Spleen (tissue), 7 donors: ENCODE data around the gene TCEA2.

Experiments
- CTCF ChIP-seq, 11 experiments: fragments of 200-600 bp in 7 of 11; fragments of 450-650 bp in 4 of 11; sonication (generic) in 4 of 11; IDR thresholded peaks in 8 of 11; conservative IDR thresholded peaks in 3 of 11; 1 replicate in 7 of 11; 2 replicates in 4 of 11; pipeline versions ENCODE4 v1.4.0 to v1.8.0; 2016 to 2021; ENCODE audit warnings: antibody characterized with exemption in 11 of 11, inconsistent platforms in 4 of 11, mild to moderate bottlenecking in 1 of 11
- POLR2A ChIP-seq, 3 donors: fragments of 450-650 bp; IDR thresholded peaks; one replicate each; pipeline ENCODE4 v1.5.1; 2017; ENCODE audit warnings: antibody characterized with exemption in 3 of 3, mild to moderate bottlenecking in 1 of 3
- donor health status: DM: no; HTN: no; CAD: no; lungs with moderate emphysema.
- donor health status: DM: no; HTN: no; CAD: no.
- donor health status: DM: no; HTN: no; CAD: no.

GRCh38 chr20:64032706-64033624, 30.0 kb upstream of the TCEA2 start:
- no peak for TF ChIP-seq CTCF (IDR thresholded peaks at IDR 0.05 in 8 of 11, conservative IDR thresholded peaks at IDR 0.05 in 3 of 11)
- no peak for TF ChIP-seq POLR2A (IDR thresholded peaks at IDR 0.05)
